GM19468 (cell line): Measurements from ENCODE around the gene CNPY4.

Experiments used
- ATAC-seq: cut with Tn5 transposase; IDR thresholded peaks from one replicate; pipeline ENCODE4 v1.9.1; 2021; ENCODE audit warnings: mild to moderate bottlenecking, moderate library complexity, moderate number of reproducible peaks; ENCODE audit not compliant: unreplicated experiment; ENCODE audit errors: extremely low read depth

The CNPY4 gene

DNA sequence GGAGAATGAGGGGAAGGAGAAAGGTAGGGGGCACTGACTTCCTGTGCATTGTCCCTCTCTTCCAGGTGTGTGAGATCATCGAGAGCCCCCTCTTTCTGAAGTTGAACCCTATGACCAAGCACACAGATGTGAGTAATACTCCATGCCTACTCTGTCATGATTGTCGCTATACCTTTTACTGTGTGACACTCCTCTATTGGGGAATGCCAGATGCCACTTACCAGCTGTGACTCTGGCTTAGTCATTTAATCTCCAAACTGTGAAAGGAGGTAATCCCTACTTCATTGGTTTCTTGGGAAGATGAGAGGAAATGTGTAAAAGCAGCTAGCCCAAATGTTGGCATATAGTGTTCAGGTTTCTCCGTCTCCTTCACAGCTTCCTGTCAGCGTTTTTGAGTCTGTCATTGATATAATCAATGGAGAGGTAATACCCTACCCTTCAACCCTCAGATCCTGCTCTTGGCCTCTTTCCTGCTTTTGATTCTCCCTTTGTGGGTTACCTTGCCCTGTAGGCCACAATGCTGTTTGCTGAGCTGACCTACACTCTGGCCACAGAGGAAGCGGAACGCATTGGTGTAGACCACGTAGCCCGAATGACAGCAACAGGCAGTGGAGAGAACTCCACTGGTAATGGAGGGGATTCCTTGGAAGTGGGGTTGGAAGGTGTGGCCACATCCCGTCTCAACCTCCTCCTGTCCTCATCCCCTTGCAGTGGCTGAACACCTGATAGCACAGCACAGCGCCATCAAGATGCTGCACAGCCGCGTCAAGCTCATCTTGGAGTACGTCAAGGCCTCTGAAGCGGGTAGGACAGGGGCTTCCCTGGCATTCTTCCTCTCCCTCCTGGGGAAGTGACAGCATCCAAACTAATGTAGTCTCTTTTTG lies 28.7 kb upstream of the CNPY4 start:
- ATAC-seq = no peak

DNA sequence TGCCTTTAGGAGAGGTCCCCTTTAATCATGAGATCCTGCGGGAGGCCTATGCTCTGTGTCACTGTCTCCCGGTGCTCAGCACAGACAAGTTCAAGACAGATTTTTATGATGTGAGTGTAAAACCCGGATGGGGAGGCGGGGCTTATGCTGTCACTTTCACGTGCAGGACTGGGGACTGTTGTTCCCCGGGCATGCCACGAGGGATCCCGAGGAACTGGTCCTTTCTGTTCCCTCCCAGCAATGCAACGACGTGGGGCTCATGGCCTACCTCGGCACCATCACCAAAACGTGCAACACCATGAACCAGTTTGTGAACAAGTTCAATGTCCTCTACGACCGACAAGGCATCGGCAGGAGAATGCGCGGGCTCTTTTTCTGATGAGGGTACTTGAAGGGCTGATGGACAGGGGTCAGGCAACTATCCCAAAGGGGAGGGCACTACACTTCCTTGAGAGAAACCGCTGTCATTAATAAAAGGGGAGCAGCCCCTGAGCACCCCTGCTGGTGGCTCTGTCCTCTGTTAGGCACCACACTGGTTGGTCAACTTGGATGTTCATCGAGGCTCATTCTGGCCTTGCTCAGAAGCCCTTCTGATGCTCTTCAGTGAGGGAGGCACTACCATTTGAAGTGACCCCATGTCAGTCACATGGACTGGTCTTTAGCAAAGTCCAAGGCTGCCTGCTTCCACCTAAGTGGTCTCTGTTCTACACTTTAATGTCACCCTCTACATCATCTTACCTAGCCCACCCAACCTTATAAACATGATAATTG lies 27.8 kb upstream of the CNPY4 start:
- no peak for ATAC-seq

DNA sequence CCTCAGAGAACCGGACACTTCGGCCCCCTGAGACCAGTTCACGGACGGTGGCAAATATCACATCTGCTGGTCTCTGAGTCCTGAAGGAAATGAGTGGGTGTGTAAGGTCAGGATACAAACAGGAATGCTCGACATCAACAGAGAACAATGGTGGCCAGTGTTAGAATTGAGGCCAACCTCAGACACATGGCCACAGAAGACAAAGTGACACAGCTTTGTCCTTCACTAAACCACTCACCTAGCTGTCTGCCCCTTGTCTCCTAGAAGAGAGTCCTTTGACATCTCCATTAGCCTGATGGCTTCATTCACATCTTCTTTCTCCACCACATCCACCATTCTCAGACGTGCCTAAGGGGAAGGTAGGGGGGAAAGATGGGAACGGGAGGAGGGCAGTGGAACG lies 26.4 kb upstream of the CNPY4 start:
- no peak for ATAC-seq

DNA sequence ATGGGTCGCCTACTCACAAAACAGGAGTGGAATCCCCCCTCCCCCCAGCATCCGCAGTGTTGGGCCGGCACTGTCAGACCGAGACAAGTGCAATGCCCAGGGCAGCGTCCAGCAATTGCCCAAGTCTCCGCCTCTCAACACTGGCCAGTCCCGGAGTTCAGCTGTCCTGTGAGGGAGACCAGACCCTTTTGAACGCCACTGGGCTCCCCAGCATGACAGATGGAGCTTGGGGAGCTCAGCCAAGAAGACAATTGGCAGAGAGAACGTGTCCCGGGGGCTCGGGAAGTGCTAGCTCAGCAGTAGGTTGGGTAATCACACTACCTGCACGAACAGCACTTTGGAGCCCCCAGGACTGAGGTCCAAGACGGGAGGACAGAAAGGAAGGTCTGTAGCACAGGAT lies 25.9 kb upstream of the CNPY4 start:
- ATAC-seq = no peak

DNA sequence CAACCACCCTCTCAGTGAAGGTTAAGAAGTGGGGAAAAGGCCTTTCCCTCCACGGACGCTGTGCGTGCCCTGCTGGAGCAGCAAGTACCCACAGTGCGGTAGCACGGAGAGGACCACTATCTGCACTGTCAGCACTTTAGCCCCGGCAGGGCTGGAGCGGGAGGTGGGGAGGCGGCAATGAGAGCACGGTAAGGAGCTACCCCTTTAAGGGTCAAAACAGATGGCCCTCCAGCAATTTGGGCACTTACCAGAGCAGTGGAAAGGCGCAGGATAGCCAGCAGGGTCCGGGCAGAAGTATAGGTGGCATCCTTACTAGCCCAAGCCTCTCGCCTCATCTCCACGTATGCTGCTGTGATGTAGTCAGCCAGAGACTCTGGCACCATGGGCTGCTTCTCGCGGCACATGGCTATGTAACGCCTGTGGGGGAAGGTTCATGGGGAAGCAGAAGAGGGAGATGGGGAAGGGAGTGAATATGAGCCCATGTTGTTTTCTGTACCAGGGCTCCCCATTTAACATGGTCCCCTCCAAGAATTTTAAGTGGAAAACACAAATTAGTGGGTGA lies 25.4 kb upstream of the CNPY4 start:
- ATAC-seq = no peak

DNA sequence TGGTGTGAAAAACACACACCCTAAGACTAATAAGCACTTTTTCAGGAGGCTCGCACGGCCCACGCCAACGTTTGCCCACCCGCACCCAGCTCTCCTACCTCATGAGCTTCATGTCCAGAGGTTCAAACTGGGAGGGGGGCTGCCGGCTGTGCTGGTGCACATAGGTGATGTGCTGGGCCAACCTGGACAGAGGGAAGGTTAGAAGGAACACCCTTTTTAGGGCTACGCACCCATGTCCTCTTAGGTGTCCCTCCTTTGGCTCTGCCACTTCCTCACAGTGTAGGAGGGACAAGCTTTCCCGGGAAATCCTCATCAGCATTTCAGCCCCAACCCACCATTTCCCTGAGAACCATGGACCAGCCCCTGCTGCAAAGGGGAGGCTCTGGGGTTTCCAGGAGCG lies 24.1 kb upstream of the CNPY4 start:
- ATAC-seq = no peak

DNA sequence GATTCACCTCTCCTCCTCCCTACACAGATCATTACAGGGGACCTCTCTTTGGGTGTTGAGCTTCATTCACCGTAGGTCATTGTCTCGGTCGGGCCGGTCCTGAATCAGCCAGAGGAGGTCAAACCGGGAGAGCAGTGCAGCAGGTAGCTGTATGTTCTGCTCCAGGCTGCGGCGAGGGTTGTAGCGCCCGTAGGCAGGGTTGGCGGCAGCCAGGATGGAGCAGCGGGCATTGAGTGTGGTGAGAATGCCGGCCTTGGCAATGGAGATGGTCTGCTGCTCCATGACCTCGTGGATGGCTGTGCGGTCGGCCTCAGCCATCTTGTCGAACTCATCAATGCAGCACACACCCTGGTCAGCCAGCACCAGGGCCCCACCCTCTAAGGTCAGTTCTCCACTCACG lies 23.7 kb upstream of the CNPY4 start:
- ATAC-seq = no peak

DNA sequence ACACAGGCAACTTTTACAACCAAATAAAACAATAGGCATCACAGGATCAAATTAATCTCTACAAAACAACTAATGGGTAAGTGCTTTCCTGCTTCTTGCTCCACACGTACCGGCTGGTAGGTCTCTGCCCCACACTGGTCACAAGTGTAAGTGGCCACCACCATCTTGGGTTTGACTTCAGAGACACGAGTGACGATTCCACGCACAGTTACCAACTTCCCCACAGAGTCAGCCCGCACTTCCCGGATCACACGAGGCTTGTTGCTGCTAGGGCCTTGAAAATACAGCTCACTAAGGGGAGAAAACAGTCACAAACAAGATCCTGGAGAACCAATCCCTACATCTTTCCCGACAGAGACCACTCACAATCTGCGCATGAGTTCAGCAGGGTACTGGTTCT lies 20.5 kb upstream of the CNPY4 start:
- no peak for ATAC-seq

DNA sequence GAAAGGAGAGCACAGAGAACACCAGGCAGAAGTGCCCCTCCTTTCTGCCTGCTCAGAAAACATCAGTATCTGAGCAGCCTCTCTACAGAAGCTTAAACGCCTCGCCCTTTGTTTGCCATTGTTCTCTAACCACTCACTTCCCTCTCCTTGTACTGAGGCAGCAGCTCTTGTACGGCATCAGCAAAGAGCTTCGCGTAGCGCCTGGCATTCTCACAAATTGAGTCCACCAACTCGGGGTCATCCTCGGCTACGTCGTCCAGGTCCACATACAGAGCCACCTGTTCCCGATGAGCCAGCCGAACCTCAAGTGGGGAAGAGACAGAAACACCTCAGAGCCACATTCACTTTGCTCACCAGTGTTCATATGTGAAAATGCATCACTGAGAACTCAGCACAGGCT lies 20.0 kb upstream of the CNPY4 start:
- ATAC-seq = no peak

DNA sequence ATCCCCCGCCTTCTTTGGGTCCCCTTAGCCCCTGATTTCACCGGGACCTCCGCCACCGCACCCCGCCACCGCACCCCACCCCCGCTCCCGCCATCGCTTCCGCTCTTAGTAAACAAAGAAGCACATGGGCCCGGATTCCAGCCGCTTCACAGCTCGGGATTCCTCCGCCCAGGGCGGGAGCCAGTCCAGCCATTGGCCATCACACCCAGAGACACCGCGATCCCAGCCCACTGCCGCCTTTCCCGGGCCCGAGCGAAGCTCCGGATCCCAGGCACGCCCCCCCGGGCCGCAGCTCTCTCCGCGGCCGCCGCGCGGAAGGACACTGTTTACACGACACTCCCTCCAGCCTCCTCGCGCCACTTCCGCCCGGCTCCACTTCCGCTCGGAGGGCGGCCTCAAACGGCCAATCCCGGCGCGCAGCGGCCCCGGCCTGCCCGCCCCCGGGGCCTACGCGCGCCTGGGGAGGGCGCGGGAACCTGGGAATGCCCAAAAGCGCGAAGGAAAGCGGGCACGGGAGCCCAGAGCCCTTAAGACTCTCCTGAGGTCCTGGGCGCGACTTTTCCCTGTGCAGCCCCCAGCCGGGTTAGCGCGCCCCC lies 18.9 kb upstream of the CNPY4 start:
- peak; percentile 33 for ATAC-seq

DNA sequence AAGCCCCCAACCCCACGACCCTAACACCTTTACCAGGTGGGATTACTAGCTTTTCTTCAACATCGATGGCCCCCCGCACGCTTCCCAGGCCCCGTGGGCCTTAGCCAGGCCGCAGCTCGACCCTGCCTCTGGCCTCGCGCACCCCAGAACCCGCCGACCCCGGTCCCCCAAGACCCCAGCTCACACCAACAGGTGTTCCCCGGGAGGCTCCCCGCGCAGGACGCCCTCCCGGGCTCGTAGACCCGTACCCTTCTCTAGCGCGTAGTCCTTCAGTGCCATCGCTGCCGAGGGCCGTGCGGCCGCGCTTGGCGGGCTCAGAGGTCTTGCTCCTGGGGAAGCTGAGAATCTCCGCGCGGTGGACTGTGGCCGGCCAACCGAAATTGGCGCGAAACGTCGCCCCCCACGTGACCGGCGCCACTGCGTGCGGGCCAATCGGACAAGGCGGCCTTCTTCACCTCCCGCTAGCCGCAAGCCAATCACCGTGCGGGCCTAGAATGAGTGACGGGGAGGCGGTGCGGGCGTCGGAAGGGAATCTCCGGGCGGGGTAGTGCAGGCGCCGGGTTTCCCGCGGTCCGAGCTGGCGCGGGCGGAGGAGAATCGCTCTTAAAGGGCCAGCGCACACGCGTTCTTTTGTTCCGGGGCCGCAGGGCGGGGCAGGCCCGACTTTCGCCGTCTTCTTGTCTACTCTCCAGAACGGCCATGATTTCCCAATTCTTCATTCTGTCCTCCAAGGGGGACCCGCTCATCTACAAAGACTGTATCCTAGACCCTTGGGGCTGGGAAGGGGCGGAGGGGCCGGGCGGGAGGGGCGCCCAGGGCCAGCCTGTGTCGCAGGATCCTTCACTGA lies 18.2 kb upstream of the CNPY4 start, which contains the start of the genes AP4M1 and MCM7:
Gene AP4M1 (plus strand): TSS at position 628 of the 847 bp plus-strand sequence. CDS start 72 bp downstream, at position 700.
Gene MCM7 (minus strand): TSS at position 382 of the 847 bp plus-strand sequence. CDS start 103 bp downstream, at position 279.
- ATAC-seq = peak; percentile 58

DNA sequence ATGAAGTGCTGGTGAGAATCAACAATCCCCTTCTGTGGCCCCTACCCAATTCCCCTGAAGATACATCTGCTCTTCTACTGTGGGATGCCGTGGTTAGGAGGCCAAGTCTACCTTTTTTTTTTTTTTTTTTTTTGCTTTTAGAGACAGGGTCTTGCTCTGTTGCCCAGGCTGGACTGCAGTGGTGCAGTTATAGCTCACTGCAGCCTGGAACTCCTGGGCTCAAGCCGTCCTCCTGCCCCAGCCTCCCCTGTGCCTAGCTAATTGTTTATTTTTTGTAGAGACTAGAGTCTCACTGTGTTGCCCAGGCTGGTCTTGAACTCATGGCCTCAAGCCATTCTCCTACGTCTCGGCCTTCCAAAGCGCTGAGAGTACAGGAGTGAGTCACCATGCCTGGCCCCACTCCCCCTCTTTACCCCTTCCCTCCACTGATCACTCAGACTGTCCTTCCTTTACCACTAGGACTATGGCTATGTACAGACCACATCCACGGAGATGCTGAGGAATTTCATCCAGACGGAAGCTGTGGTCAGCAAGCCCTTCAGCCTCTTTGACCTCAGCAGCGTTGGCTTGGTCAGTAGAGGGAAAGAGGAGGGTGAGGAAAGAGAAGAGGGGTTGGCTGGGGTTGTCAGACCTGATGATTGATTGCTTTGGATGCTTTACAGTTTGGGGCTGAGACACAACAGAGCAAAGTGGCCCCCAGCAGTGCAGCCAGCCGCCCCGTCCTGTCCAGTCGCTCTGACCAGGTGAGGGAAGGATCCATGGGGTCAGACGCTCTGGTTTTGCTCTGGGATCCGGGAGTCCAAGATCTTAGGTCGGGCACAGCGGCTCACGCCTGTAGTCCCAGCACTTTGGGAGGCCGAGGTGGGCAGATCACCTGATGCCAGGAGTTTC lies 16.2 kb upstream of the CNPY4 start:
- ATAC-seq = no peak

DNA sequence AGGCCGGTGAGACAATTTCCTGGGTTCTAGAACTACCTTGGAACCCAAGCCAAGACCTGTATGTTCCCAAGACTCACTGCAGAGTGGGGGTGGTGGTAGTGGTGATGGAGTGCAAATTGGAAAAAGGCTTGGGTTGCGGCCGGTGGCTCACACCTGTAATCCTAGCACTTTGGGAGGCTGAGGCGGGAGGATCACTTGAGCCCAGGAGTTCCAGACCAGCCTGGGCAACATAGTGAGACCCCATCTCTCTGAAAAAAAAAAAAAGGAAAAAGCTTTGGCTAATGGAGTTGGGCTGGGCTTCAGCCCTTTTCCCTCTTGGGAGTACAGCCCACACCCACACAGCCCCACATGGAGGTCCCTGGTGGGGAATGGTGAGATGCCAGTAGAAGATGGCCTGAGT lies 13.9 kb upstream of the CNPY4 start:
- ATAC-seq = no peak

DNA sequence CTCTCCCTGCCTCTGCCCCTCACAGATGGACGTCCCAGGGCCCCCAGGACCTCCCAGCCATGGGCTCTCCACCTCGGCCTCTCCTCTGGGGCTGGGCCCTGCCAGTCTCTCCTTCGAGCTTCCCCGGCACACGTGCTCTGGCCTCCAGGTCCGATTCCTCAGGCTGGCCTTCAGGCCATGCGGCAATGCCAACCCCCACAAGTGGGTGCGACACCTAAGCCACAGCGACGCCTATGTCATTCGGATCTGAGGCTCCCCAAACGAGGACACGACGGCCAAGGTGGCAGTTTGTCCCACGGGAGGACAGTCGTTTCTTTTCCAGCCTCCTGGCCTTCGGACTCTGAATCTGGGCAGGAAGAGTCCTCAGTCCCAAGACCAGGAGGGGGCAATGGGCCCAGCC lies 12.8 kb upstream of the CNPY4 start:
- ATAC-seq = no peak

DNA sequence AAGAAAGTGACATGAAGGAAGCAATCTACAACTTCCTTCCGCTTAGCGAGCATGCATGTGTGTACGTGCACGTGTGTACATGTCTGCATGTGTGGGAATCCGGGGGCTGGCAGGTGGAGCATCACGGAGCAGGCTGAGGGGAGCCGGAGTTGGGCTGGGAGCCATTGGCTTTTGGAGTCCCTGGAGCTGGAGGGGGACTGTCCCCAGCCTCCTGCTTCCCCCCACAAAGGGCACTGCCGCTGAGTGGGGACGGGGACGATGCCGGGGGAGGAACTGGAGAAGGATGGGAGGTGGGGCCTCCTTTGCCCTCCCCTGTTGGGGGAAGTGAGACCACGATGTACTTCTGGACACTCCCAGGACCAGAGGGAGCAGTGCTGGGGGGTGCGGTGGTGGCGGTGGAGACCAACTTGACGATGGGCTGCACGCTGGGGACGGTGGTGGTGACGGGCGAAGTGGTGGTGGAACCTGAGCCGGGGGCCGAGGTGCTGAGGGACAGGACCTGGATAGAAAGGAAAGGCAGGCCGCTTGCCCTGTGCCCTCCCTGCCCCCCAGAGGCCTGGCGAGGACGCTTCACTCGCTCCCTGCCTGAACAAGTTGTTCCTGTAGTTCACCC lies 12.2 kb upstream of the CNPY4 start:
- no peak for ATAC-seq

DNA sequence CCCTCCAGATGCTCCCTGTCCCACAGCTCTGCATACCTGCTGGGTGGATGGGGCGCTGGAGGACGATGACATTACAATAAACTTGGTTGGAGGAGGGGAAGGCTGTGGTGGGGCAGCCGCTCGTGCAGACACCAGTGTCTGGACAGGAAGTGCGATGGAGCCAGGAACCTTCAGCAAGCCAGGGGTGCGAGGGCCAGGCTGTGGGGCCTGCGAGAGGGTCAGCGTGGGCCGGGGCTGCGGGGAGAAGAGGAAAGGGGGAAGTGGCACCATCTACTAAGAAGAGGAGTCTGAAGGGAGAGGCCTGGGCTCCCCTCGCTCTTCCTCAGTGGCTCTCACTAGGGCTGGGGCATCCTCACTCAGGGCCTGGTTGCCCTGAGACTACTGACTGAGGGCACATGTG lies 11.5 kb upstream of the CNPY4 start:
- ATAC-seq = no peak

DNA sequence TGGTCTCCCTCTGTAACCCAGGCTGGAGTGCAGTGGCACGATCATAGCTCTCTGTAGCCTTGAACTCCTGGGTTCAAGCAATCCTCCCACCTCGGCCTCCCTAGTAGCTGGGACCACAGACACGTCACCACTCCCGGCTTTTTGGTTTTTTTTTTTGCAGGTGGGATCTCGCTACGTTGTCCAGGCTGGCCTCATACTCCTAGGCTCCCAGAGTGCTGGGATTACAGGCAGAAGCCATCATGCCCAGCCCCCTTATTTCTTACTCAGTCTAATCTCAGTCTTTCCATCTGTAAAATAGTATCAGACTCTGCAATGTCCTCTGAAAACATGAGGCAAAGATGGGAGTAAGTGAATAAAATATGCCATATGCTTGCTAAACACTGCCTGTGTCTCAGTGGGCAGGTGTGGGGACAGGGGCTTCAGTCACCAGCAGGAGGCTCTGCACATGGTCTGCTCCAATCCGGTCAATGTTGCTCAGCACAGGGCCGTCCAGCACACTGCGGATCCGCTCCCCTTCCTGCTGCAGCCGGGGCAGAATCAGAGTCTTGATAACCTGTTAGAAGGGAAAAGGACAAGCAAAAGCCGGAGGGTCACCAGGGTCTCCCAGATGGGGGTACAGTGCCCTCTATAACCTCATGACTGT lies 9.8 kb upstream of the CNPY4 start:
- no peak for ATAC-seq

DNA sequence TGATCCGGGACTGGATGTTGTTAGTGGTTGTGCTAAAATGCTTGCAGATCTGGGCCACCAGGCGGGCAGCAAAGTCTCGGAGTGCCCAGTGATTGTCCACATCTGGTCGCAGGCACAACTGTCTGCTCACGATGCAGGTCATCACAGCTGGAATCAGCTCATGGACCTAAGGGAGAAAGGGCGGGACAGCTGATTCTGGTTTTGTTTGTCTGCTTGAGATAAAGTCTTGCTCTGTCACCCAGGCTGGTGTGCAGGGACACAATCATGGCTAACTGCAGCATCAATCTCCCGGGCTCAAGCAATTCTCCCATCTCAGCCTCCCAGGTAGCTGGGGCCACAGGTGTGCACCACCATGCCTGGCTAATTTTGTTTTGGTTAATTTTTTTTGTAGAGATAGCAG lies 8.3 kb upstream of the CNPY4 start:
- no peak for ATAC-seq
